Common myeloid progenitor, CD34-positive (primary cell): ENCODE measurements around the gene CITED2. TPM values are rescaled to one million over a fixed set of nuclear protein-coding genes. Genes with fewer than 3 reads are reported as not detected.

Source experiments
- CTCF ChIA-PET: fragments of 350-600 bp; sonication (Branson Sonifier 250); formaldehyde crosslinking; loops from one replicate; lab custom pipeline; 2021; ENCODE audit warnings: antibody characterized with exemption; lab: Charles Lee
- POLR2A ChIA-PET: fragments of 350-600 bp; sonication (Branson Sonifier 250); formaldehyde crosslinking; loops from one replicate; lab custom pipeline; 2021; ENCODE audit warnings: antibody characterized with exemption; lab: Charles Lee
- DNase-seq, 3 donors: peaks; one replicate each; pipeline versions ENCODE4 v3.0.0 to v3.0.0-alpha.2; 2013
- H3K27ac ChIP-seq, 2 experiments: 1 replicate in 1 of 2; 2 replicates in 1 of 2; pipeline ENCODE4 v1.7.0; 2013; ENCODE audit warnings: inconsistent platforms in 2 of 2, low read length in 2 of 2, mild to moderate bottlenecking in 2 of 2, low read depth in 1 of 2, moderate library complexity in 1 of 2; ENCODE audit not compliant: severe bottlenecking in 2 of 2, insufficient read depth in 1 of 2, poor library complexity in 1 of 2
- H3K27me3 ChIP-seq, 5 experiments: replicated peaks in 2 of 5; 1 replicate in 3 of 5; 2 replicates in 2 of 5; pipeline versions ENCODE4 v1.6.1 to v1.7.0; 2013; ENCODE audit warnings: low read length in 4 of 5, mild to moderate bottlenecking in 2 of 5, moderate library complexity in 2 of 5, inconsistent platforms in 1 of 5; ENCODE audit not compliant: insufficient read depth in 5 of 5, control insufficient read depth in 4 of 5
- H3K36me3 ChIP-seq, 4 experiments: 1 replicate in 2 of 4; 2 replicates in 2 of 4; pipeline versions ENCODE4 v1.6.1 to v1.7.0; 2013; ENCODE audit warnings: low read length in 3 of 4, control low read depth in 1 of 4, mild to moderate bottlenecking in 1 of 4; ENCODE audit not compliant: control insufficient read depth in 4 of 4, insufficient read depth in 4 of 4
- H3K4me1 ChIP-seq, 4 experiments: 1 replicate in 3 of 4; 2 replicates in 1 of 4; pipeline versions ENCODE4 v1.6.1 to v1.7.1; 2013; ENCODE audit warnings: low read length in 3 of 4, mild to moderate bottlenecking in 3 of 4, control low read depth in 1 of 4, inconsistent platforms in 1 of 4, moderate library complexity in 1 of 4; ENCODE audit not compliant: control insufficient read depth in 4 of 4, insufficient read depth in 4 of 4; ENCODE audit errors: control extremely low read depth in 1 of 4
- H3K4me3 ChIP-seq, 7 experiments: 1 replicate in 4 of 7; 2 replicates in 3 of 7; pipeline versions ENCODE4 v1.5.1 to v1.7.0; 2013; ENCODE audit warnings: mild to moderate bottlenecking in 7 of 7, low read length in 6 of 7, moderate library complexity in 6 of 7, inconsistent platforms in 2 of 7, low read depth in 2 of 7, control low read depth in 1 of 7; ENCODE audit not compliant: insufficient read depth in 4 of 7, control insufficient read depth in 1 of 7; ENCODE audit errors: extremely low read depth in 1 of 7
- H3K9me3 ChIP-seq, 5 experiments: 1 replicate in 4 of 5; 2 replicates in 1 of 5; pipeline versions ENCODE4 v1.6.1 to v1.7.1; 2013; ENCODE audit warnings: low read length in 4 of 5, mild to moderate bottlenecking in 2 of 5, inconsistent platforms in 1 of 5, low read depth in 1 of 5, moderate library complexity in 1 of 5; ENCODE audit not compliant: control insufficient read depth in 4 of 5, insufficient read depth in 2 of 5; ENCODE audit errors: control extremely low read depth in 1 of 5
- WGBS: methylation state at CpG from one replicate; pipeline ENCODE4 v1.1.5; 2013; ENCODE audit not compliant: insufficient coverage; 5-methylcytosine and 5-hydroxymethylcytosine counted together
- polyA plus RNA-seq: library from polyadenylated mRNA; unstranded; fragments of 120-200 nt; gene quantifications from one replicate; pipeline ENCODE4 v1.2.1, GENCODE V29; 2013

The CITED2 gene
- 38.9 TPM for polyA plus RNA-seq

GRCh38 chr6:139374357-139375225 lies at the start of gene CITED2:
Gene CITED2, minus strand, starts transcription at chr6:139374648. Its CDS starts 704 bp downstream, at chr6:139373944.
- POLR2A ChIA-PET = interaction anchor here (0.6 to 2.1 kb wide), 13 partner anchors 51 to 1438 kb away, joined by 3 to 10 read pairs (median 4); no protein-coding TSS in a partner anchor
- H3K27ac ChIP-seq = peak within 1 kb of the TSS; percentile 81 to 93
- no peaks in the 10 kb centered on the region for H3K9me3 ChIP-seq
- peaks cover 32 to 48% (median 40%) of the 10 kb centered on the region in 4 experiments for H3K4me1 ChIP-seq
- no peaks in the 10 kb centered on the region for H3K27me3 ChIP-seq
- under 1% methylated on average over 76 of the region's 82 CpGs for WGBS
- peaks cover 0 to 12% (median 11%) of the 10 kb centered on the region in 4 experiments for H3K36me3 ChIP-seq
- peak; percentile 95 to 98 (median 98) for DNase-seq
- CTCF ChIA-PET = interaction anchor here (0.6 to 3.3 kb wide), 11 partner anchors 10 to 1543 kb away, joined by 3 to 14 read pairs (median 3); no protein-coding TSS in a partner anchor
- H3K4me3 ChIP-seq = peak within 1 kb of the TSS; percentile 95 to 100 (median 98)

DNA sequence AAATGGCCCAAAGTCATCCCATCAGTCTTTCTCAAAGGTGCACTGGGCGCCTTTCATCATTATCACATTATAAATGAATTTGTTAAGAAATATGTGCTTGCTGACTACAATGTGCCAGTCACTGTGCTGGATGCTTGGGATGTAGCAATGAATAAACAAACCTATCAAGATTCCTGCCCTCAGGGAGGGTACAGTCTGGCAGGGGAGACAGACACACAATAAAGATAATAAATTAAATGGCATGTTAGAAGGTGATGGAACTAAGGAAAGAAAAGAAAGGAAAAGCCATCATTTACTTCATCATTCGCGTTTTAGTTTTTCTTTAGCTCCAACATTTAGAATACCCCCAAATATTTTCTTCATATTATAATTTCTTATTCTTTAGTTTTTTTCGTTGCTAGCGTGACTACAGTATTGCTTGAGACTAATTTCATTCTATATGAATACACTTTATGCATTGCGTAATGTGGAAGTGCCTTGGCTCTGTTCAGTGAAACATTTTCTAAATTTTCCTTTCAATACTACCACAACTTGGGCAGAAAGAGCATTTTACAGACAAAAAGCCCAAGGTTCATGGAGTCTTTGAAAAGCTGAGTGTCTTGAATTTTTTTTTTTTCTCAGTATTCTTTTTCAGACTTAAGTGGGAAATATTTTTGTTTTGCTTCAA lies 48.7 kb upstream of the CITED2 start:
- Histone ChIP-seq H3K9me3 (no peaks in the 10 kb centered on the region), H3K27me3 (no peaks in the 10 kb centered on the region), H3K4me1 (peaks cover 4 to 53% (median 12%) of the 10 kb centered on the region in 4 experiments), H3K4me3 (no peak overlapping the region), H3K27ac (no peak overlapping the region), H3K36me3 (no peaks in the 10 kb centered on the region)
- WGBS = 100% methylated on average over 1 of the region's 6 CpGs
- no peak for DNase-seq
- CTCF ChIA-PET = interaction anchor here (1.1 kb wide), 1 partner anchor 14 kb away, joined by 3 read pairs; no protein-coding TSS in a partner anchor
- POLR2A ChIA-PET = no interaction called here

DNA sequence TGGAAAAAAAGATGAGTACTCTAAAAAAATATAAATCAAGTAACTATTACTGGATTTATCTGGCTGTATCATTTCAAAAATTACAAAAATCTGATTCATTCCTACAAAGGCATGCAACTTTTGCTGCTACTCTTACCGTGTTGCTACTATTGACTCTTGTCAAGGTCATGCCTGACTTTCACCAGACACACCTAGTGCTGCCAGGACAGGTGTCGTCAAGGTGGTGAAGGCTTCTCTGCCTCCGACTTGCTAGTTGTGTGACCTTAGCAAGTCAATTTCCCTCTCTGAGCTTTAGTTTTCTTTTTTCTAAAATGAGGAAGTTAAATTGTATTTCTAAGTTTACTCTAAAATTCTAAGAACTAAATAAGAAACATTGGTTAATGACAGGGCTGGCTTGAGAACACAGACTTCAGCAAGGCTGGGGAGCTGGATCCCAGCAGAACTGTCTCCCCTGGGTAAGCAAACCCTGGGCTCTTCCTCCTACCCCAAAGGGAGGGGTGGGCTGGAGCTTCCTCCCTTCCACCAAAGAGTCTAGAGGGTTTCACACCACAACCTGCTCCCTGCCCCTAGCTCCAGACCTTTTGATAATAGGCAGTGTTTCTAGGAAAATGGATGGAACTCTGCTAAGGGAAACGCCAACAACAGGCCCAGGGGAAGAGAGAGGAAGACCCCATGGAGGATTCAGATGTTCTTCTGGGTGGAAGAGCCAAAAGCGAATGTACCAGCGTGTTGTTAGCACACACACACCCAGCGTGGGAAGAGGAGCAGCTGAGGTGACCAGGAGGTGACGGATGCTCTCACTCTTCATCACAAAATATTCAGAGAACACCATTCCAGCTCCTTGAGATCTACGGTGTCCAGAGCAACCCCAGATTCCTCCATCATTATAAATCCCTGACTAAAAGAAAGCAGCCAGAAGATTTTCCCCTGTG lies 47.9 kb upstream of the CITED2 start:
- Histone ChIP-seq H3K27ac (no peak overlapping the region), H3K4me1 (peaks cover 4 to 53% (median 12%) of the 10 kb centered on the region in 4 experiments), H3K27me3 (no peaks in the 10 kb centered on the region), H3K9me3 (no peaks in the 10 kb centered on the region), H3K4me3 (peak overlapping the region in 1 of 7 experiments; percentile 4), H3K36me3 (no peaks in the 10 kb centered on the region)
- POLR2A ChIA-PET = interaction anchor here (0.5 kb wide), 1 partner anchor 555 kb away, joined by 3 read pairs; no protein-coding TSS in a partner anchor
- WGBS = 83% methylated on average over 8 of the region's 9 CpGs
- peak in 2 of 3 donors; percentile 38 to 44 for DNase-seq
- CTCF ChIA-PET = interaction anchor here (1.1 kb wide), 1 partner anchor 15 kb away, joined by 3 read pairs; no protein-coding TSS in a partner anchor

- ChIA-PET POLR2A (no interaction called here), CTCF (interaction anchor here (1.5 kb wide), 1 partner anchor 54 kb away, joined by 3 read pairs; no protein-coding TSS in a partner anchor)
- Histone ChIP-seq H3K4me1 (peaks cover 4 to 39% (median 11%) of the 10 kb centered on the region in 4 experiments), H3K27ac (no peak overlapping the region), H3K4me3 (no peak overlapping the region), H3K9me3 (no peaks in the 10 kb centered on the region), H3K27me3 (no peaks in the 10 kb centered on the region), H3K36me3 (no peaks in the 10 kb centered on the region)
- WGBS = 83% methylated on average over 3 of the region's 5 CpGs
- DNase-seq = no peak
Measured at GRCh38 chr6:139418481-139419132, 44.2 kb upstream of the CITED2 start.

GRCh38 chr6:139416146-139416545 lies 41.7 kb upstream of the CITED2 start:
- no peaks in the 10 kb centered on the region for H3K27me3 ChIP-seq
- no peak for DNase-seq
- no peaks in the 10 kb centered on the region for H3K9me3 ChIP-seq
- CTCF ChIA-PET = no interaction called here
- H3K36me3 ChIP-seq = no peaks in the 10 kb centered on the region
- POLR2A ChIA-PET = no interaction called here
- WGBS = no CpG with 5 or more reads among the region's 2 CpGs
- H3K4me1 ChIP-seq = peaks cover 0 to 15% (median 5%) of the 10 kb centered on the region in 4 experiments
- no peak overlapping the region for H3K27ac ChIP-seq
- H3K4me3 ChIP-seq = no peak overlapping the region

DNA sequence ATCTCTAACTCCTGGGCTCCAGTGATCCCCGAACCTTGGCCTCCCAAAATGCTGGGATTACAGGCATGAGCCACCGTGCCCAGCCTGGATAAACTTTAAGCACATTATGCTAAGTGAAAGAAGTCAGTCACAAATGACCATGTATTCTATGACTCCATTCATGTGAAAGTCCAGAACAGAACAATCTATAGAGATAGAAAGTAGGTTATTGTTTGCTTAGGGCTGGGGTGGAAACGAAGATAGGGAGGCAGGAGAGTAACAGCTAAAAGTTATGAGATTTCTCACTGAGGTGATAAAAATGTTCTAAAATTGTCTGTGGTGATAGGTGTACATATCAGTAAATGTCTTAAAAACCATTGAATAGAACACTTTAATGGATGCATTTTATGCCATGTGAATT lies 40.9 kb upstream of the CITED2 start:
- Histone ChIP-seq H3K36me3 (no peaks in the 10 kb centered on the region), H3K4me1 (peaks cover 0 to 13% (median 5%) of the 10 kb centered on the region in 4 experiments), H3K27ac (no peak overlapping the region), H3K9me3 (no peaks in the 10 kb centered on the region), H3K27me3 (no peaks in the 10 kb centered on the region), H3K4me3 (no peak overlapping the region)
- CTCF ChIA-PET = no interaction called here
- WGBS = 100% methylated on average over 1 of the region's 3 CpGs
- POLR2A ChIA-PET = interaction anchor here (0.5 kb wide), 1 partner anchor 22 kb away, joined by 5 read pairs; no protein-coding TSS in a partner anchor
- DNase-seq = no peak
